ENCODE measurements around the gene OTOS. TPM values are rescaled to one million over a fixed set of nuclear protein-coding genes. Genes with fewer than 3 reads are reported as not detected.

Gene OTOS
- total RNA-seq, 2 experiments from 2014 or later, result not detected

DNA sequence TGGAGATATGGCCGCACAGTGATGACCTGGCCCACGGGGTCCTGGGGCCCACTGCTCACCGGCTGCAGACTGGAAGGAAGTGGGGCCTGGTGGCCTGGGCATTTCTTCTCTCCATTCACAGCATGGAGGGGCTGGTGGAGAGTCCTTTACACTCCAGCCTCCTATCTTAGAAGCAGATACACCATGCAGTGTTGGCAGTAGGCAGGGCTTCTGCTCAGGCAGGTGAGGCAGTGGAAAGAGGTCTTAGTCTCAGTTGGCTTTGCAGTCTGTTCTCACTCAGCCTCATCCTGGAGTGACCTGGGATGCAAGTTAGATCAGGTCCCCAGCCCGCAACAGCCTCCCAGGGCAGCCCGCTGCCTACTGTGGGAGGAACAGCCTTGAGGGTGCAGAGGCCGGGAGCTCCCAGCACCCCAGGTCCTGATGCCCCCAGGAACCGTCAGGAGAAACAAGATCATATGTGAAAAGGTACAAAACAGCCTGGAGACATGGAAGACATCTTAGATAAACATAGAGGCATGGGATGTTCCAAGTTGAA lies 45.8 kb upstream of the OTOS start:
- Histone ChIP-seq H3K79me2 (ENCODE audit: insufficient read depth, low read depth, low read length) (no peaks in the 10 kb centered on the region), H3K9me3 (ENCODE audit: low read length) (no peaks in the 10 kb centered on the region), H2AFZ (ENCODE audit: low read length) (no peak overlapping the region), H3K27ac (ENCODE audit: low read depth, low read length, poor library complexity, severe bottlenecking) (no peak overlapping the region), H3K4me2 (ENCODE audit: low read length) (no peak overlapping the region), H3K4me1 (ENCODE audit: insufficient read depth, low read length, poor library complexity, severe bottlenecking) (no peaks in the 10 kb centered on the region), H3K4me3 (ENCODE audit: low read depth, low read length, poor library complexity, severe bottlenecking) (no peak overlapping the region), H3K9me2 (ENCODE audit: insufficient read depth, low read length) (no peaks in the 10 kb centered on the region), H4K20me1 (ENCODE audit: insufficient read depth, low read length) (no peaks in the 10 kb centered on the region), H3K36me3 (ENCODE audit: insufficient read depth, low read length) (no peaks in the 10 kb centered on the region)
- no TSS peak for BruUV-seq (replicated peaks)
- CTCF ChIA-PET (ENCODE audit: unreplicated experiment), result no interaction called here
- POLR2A ChIA-PET, result no interaction called here
- DNase-seq (ENCODE audit: low spot score), result no peak
- intact Hi-C loops (cut with micrococcal nuclease; ENCODE audit: unreplicated experiment), result no loop called here
- TF ChIP-seq, protein P1, sequence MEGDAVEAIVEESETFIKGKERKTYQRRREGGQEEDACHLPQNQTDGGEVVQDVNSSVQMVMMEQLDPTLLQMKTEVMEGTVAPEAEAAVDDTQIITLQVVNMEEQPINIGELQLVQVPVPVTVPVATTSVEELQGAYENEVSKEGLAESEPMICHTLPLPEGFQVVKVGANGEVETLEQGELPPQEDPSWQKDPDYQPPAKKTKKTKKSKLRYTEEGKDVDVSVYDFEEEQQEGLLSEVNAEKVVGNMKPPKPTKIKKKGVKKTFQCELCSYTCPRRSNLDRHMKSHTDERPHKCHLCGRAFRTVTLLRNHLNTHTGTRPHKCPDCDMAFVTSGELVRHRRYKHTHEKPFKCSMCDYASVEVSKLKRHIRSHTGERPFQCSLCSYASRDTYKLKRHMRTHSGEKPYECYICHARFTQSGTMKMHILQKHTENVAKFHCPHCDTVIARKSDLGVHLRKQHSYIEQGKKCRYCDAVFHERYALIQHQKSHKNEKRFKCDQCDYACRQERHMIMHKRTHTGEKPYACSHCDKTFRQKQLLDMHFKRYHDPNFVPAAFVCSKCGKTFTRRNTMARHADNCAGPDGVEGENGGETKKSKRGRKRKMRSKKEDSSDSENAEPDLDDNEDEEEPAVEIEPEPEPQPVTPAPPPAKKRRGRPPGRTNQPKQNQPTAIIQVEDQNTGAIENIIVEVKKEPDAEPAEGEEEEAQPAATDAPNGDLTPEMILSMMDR (conservative IDR thresholded peaks at IDR 0.05; ENCODE audit: low read length), result no peak
- no peak for TF ChIP-seq EZH2phosphoT487 (IDR thresholded peaks at IDR 0.05; ENCODE audit: borderline replicate concordance, low read depth, low read length)

DNA sequence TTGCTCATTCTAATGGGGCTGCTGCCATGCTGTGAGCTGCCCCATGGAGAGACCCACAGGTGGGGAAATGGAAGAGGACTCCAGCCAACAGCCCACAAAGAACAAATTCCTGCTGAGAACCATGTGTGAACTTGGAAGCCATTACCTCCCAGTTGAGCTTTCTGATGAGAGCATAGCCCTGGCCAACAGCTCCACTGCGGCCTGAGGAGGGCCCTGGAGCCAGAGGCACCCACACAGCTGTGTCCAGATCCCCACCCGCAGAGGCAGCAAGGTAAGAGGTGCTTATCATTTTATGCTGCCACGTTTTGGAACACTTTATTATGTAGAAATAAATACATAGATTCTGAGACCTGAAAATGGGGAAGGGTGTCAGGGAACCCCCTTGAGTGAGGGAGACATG lies 44.2 kb upstream of the OTOS start:
- Histone ChIP-seq H3K27ac (ENCODE audit: low read depth, low read length, poor library complexity, severe bottlenecking) (no peak overlapping the region), H3K36me3 (ENCODE audit: insufficient read depth, low read length) (no peaks in the 10 kb centered on the region), H2AFZ (ENCODE audit: low read length) (no peak overlapping the region), H3K4me2 (ENCODE audit: low read length) (no peak overlapping the region), H3K4me1 (ENCODE audit: insufficient read depth, low read length, poor library complexity, severe bottlenecking) (no peaks in the 10 kb centered on the region), H3K79me2 (ENCODE audit: insufficient read depth, low read depth, low read length) (no peaks in the 10 kb centered on the region), H3K4me3 (ENCODE audit: low read depth, low read length, poor library complexity, severe bottlenecking) (no peak overlapping the region), H3K9me3 (ENCODE audit: low read length) (no peaks in the 10 kb centered on the region), H4K20me1 (ENCODE audit: insufficient read depth, low read length) (no peaks in the 10 kb centered on the region), H3K9me2 (ENCODE audit: insufficient read depth, low read length) (no peaks in the 10 kb centered on the region)
- TF ChIP-seq, protein P1 (conservative IDR thresholded peaks at IDR 0.05; ENCODE audit: low read length), result no peak
- no peak for TF ChIP-seq EZH2phosphoT487 (IDR thresholded peaks at IDR 0.05; ENCODE audit: borderline replicate concordance, low read depth, low read length)
- no TSS peak for BruUV-seq (replicated peaks)
- POLR2A ChIA-PET, result no interaction called here
- CTCF ChIA-PET (ENCODE audit: unreplicated experiment), result no interaction called here
- DNase-seq (ENCODE audit: low spot score), result no peak
- intact Hi-C loops (cut with micrococcal nuclease; ENCODE audit: unreplicated experiment), result no loop called here

DNA sequence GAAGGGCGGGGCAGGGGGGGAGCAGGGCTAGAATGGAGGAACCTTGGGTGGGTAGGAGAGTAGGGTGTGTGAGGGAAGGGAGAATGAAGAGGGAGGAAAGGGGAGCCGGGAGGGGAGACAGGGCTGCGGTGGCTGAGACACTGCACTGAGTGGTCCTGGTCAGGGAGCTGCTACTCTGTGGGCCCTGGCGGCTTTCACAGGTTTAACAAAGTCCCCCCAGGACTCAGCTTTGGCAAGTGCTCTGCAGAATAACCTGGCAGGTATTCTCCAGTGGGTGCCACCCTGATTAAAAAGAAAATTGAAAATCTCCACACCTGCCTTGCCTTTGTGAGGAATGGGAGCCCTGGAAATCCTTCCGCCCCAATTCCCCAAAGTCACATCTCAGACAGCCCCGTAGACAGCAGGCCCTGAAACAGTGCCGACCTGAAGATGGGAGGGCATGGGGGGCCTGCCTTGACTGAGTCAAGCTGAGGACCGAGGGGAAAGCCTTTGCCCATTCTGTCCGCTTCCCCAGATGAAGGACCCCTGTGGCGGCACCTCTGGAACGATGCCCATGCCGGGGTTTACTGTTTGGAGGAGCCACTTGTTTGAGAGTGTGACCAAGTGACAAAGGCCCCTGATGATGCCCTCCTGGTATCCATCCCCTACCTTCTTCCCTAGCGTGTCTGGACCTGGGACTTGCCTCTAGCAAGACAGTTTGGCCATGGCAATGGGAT lies 43.6 kb upstream of the OTOS start:
- BruUV-seq (replicated peaks), result no TSS peak
- ChIA-PET POLR2A (no interaction called here), CTCF (ENCODE audit: unreplicated experiment) (no interaction called here)
- no peak overlapping the region for H2AFZ ChIP-seq (ENCODE audit: low read length)
- H3K9me3 ChIP-seq (ENCODE audit: low read length), result no peaks in the 10 kb centered on the region
- intact Hi-C loops (cut with micrococcal nuclease; ENCODE audit: unreplicated experiment), result no loop called here
- DNase-seq (ENCODE audit: low spot score), result no peak
- no peaks in the 10 kb centered on the region for H4K20me1 ChIP-seq (ENCODE audit: insufficient read depth, low read length)
- H3K79me2 ChIP-seq (ENCODE audit: insufficient read depth, low read depth, low read length), result no peaks in the 10 kb centered on the region
- no peak overlapping the region for H3K4me3 ChIP-seq (ENCODE audit: low read depth, low read length, poor library complexity, severe bottlenecking)
- H3K27ac ChIP-seq (ENCODE audit: low read depth, low read length, poor library complexity, severe bottlenecking), result no peak overlapping the region
- no peak overlapping the region for H3K4me2 ChIP-seq (ENCODE audit: low read length)
- H3K36me3 ChIP-seq (ENCODE audit: insufficient read depth, low read length), result no peaks in the 10 kb centered on the region
- TF ChIP-seq, protein P1 (conservative IDR thresholded peaks at IDR 0.05; ENCODE audit: low read length), result no peak
- TF ChIP-seq EZH2phosphoT487 (IDR thresholded peaks at IDR 0.05; ENCODE audit: borderline replicate concordance, low read depth, low read length), result no peak
- H3K9me2 ChIP-seq (ENCODE audit: insufficient read depth, low read length), result no peaks in the 10 kb centered on the region
- no peaks in the 10 kb centered on the region for H3K4me1 ChIP-seq (ENCODE audit: insufficient read depth, low read length, poor library complexity, severe bottlenecking)
